Measurements from ENCODE around the gene SYT3. TPM values are rescaled to one million over a fixed set of nuclear protein-coding genes. Genes with fewer than 3 reads are reported as not detected.

Gene SYT3
- total and polyA plus RNA-seq, 2 of the 13 experiments (the other 11 are each of a cell fraction or from before 2014, with no cell fraction given), result not detected

DNA sequence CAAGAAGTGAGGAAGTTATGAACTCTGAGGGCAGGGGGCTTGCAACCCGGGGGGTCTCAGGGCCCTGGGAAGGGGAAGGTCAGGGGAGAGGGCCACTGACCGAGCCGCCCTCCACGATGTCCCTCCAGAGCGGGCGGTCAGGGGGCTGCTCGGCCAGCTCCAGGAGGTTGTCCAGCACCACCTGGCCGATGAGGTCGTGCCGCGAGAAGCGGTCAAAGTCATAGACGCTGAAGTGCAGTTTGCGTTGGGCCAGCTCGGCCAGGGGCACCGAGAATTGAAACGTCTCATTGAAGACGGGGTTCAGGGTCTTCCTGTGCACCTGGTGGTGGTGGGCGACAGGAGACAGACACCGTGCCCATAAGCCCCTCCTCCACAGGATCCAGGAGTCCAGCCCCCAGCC, 10.5 kb downstream of the SYT3 start:
- in situ Hi-C loops (cut with HindIII; ENCODE audit: extremely low pct_ligation_motif_present, low pct_unique_long_range_greater_than_20kb), result no loop called here
- ChIA-PET CTCF (ENCODE audit: low intra/inter-chr PET ratio, low total read pairs) (no interaction called here), POLR2A (no interaction called here)
- Histone ChIP-seq H3K9ac (ENCODE audit: insufficient read depth, low read depth, low read length) (no peak overlapping the region), H3K79me2 (ENCODE audit: insufficient read depth, low read length) (no peaks in the 10 kb centered on the region), H3K4me2 (ENCODE audit: low read depth, low read length) (no peak overlapping the region), H3K27ac (ENCODE audit: extremely low read length, insufficient read depth, low read length) (no peak overlapping the region), H3K27me3 (ENCODE audit: control insufficient read depth in 1 of 2, insufficient read depth in 2 of 2, low read length in 2 of 2) (peaks cover 2 to 7% of the 10 kb centered on the region in 2 experiments; a peak in 2 of 5 replicates), H3K9me3 (ENCODE audit: low read length) (peaks cover 13% of the 10 kb centered on the region), H4K20me1 (ENCODE audit: insufficient read depth, low read length) (no peaks in the 10 kb centered on the region), H3K36me3 (replicated peaks in 1 of 2; ENCODE audit: control insufficient read depth in 1 of 2, insufficient read depth in 2 of 2, low read length in 2 of 2) (no peaks in the 10 kb centered on the region), H3K4me3 (replicated peaks in 1 of 3; ENCODE audit: insufficient read depth in 1 of 3, low read depth in 2 of 3, low read length in 3 of 3) (no peak overlapping the region), H2AFZ (ENCODE audit: low read length) (no peak overlapping the region), H3K4me1 (ENCODE audit: insufficient read depth, low read length) (no peaks in the 10 kb centered on the region)
- TF ChIP-seq EEA1 (CRISPR knock-in tag; IDR thresholded peaks at IDR 0.05; ENCODE audit: borderline replicate concordance) (no peak), AGO2 (optimal IDR thresholded peaks at IDR 0.05; ENCODE audit: low read depth, low read length) (no peak), ZNF746 (CRISPR knock-in tag; IDR thresholded peaks at IDR 0.05) (no peak), ZSCAN21 (CRISPR knock-in tag; IDR thresholded peaks at IDR 0.05; ENCODE audit: borderline replicate concordance) (no peak), ZIK1 (CRISPR knock-in tag; IDR thresholded peaks at IDR 0.05; ENCODE audit: borderline replicate concordance, low read depth) (no peak), STAT5B (CRISPR knock-in tag; IDR thresholded peaks at IDR 0.05) (no peak), DPF2 (CRISPR knock-in tag; IDR thresholded peaks at IDR 0.05; ENCODE audit: borderline replicate concordance, low read depth) (no peak), JDP2 (CRISPR knock-in tag; IDR thresholded peaks at IDR 0.05; ENCODE audit: borderline replicate concordance) (no peak), TSC22D2 (CRISPR knock-in tag; IDR thresholded peaks at IDR 0.05; ENCODE audit: borderline replicate concordance) (no peak), SOX5 (CRISPR knock-in tag; IDR thresholded peaks at IDR 0.05; ENCODE audit: borderline replicate concordance) (no peak), ATF7-NPFF (CRISPR knock-in tag; IDR thresholded peaks at IDR 0.05; ENCODE audit: low read depth) (no peak), SOX13 (IDR thresholded peaks at IDR 0.05) (no peak), SOX13 (CRISPR knock-in tag; conservative IDR thresholded peaks at IDR 0.05 in 1 of 2, IDR thresholded peaks at IDR 0.05 in 1 of 2) (no peak), SP2 (CRISPR knock-in tag; IDR thresholded peaks at IDR 0.05) (no peak), AHR (CRISPR knock-in tag; IDR thresholded peaks at IDR 0.05) (no peak)
- TF ChIP-seq, protein P1, sequence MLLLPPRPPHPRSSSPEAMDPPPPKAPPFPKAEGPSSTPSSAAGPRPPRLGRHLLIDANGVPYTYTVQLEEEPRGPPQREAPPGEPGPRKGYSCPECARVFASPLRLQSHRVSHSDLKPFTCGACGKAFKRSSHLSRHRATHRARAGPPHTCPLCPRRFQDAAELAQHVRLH (CRISPR knock-in tag; IDR thresholded peaks at IDR 0.05; ENCODE audit: borderline replicate concordance, low read depth), result no peak
- TF ChIP-seq, protein P2, sequence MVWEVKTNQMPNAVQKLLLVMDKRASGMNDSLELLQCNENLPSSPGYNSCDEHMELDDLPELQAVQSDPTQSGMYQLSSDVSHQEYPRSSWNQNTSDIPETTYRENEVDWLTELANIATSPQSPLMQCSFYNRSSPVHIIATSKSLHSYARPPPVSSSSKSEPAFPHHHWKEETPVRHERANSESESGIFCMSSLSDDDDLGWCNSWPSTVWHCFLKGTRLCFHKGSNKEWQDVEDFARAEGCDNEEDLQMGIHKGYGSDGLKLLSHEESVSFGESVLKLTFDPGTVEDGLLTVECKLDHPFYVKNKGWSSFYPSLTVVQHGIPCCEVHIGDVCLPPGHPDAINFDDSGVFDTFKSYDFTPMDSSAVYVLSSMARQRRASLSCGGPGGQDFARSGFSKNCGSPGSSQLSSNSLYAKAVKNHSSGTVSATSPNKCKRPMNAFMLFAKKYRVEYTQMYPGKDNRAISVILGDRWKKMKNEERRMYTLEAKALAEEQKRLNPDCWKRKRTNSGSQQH (CRISPR knock-in tag; IDR thresholded peaks at IDR 0.05; ENCODE audit: low read depth), result no peak
- TF ChIP-seq, protein P3, sequence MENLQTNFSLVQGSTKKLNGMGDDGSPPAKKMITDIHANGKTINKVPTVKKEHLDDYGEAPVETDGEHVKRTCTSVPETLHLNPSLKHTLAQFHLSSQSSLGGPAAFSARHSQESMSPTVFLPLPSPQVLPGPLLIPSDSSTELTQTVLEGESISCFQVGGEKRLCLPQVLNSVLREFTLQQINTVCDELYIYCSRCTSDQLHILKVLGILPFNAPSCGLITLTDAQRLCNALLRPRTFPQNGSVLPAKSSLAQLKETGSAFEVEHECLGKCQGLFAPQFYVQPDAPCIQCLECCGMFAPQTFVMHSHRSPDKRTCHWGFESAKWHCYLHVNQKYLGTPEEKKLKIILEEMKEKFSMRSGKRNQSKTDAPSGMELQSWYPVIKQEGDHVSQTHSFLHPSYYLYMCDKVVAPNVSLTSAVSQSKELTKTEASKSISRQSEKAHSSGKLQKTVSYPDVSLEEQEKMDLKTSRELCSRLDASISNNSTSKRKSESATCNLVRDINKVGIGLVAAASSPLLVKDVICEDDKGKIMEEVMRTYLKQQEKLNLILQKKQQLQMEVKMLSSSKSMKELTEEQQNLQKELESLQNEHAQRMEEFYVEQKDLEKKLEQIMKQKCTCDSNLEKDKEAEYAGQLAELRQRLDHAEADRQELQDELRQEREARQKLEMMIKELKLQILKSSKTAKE (CRISPR knock-in tag; IDR thresholded peaks at IDR 0.05; ENCODE audit: borderline replicate concordance), result no peak
- WGBS (ENCODE audit: low lambda C conversion rate), result 7% methylated on average over 4 of the region's 20 CpGs
- intact Hi-C loops (cut with micrococcal nuclease; ENCODE audit: unreplicated experiment), result no loop called here
- no TSS peak for BruUV-seq (replicated peaks)
- no peak for FAIRE-seq
- no peak for ATAC-seq
- DNase-seq (ENCODE audit: low spot score), result no peak

Data from HepG2 (cell line).